GM21447 (cell line): Measurements from ENCODE around the gene HBS1L.

Experiments used
- ATAC-seq: cut with Tn5 transposase; IDR thresholded peaks from one replicate; pipeline ENCODE4 v1.9.1; 2021; ENCODE audit not compliant: unreplicated experiment

Gene HBS1L

GRCh38 chr6:135002229-135002844 lies 52.3 kb downstream of the HBS1L start:
- ATAC-seq = no peak

- ATAC-seq = no peak
Observed at GRCh38 chr6:134999107-134999506, 55.5 kb downstream of the HBS1L start.

- no peak for ATAC-seq
Observed at GRCh38 chr6:134997133-134997995, 57.3 kb downstream of the HBS1L start.

- ATAC-seq = no peak
Observed at GRCh38 chr6:134995536-134995935, 59.1 kb downstream of the HBS1L start.

GRCh38 chr6:134994431-134994830 lies 60.2 kb downstream of the HBS1L start:
- no peak for ATAC-seq

- no peak for ATAC-seq
Observed at GRCh38 chr6:134992155-134992554, 62.5 kb downstream of the HBS1L start.

GRCh38 chr6:134990262-134990661 lies 64.4 kb downstream of the HBS1L start:
- ATAC-seq = no peak

- ATAC-seq = no peak
Observed at GRCh38 chr6:134984821-134985220, 69.8 kb downstream of the HBS1L start.

GRCh38 chr6:134983823-134984222 lies 70.8 kb downstream of the HBS1L start:
- ATAC-seq = no peak

- no peak for ATAC-seq
Observed at GRCh38 chr6:134982161-134982560, 72.5 kb downstream of the HBS1L start.

GRCh38 chr6:134980846-134981245 lies 73.8 kb downstream of the HBS1L start:
- no peak for ATAC-seq

GRCh38 chr6:134979142-134979541 lies 75.5 kb downstream of the HBS1L start:
- peak; percentile 81 for ATAC-seq

- no peak for ATAC-seq
Observed at GRCh38 chr6:134974370-134974769, 80.3 kb downstream of the HBS1L start.

- ATAC-seq = no peak
Observed at GRCh38 chr6:134967711-134968110, 86.9 kb downstream of the HBS1L start.

GRCh38 chr6:134964451-134965203 lies 90.0 kb downstream of the HBS1L start:
- no peak for ATAC-seq

GRCh38 chr6:134962421-134962820 lies 92.2 kb downstream of the HBS1L start:
- ATAC-seq = no peak

- no peak for ATAC-seq
Observed at GRCh38 chr6:134961366-134961765, 93.3 kb downstream of the HBS1L start.

- no peak for ATAC-seq
Observed at GRCh38 chr6:134959603-134960002, 95.0 kb downstream of the HBS1L start.

- ATAC-seq = no peak
Observed at GRCh38 chr6:134956676-134957075, 97.9 kb downstream of the HBS1L start.

GRCh38 chr6:134956032-134956431 lies 98.6 kb downstream of the HBS1L start:
- no peak for ATAC-seq

GRCh38 chr6:134954272-134955000 lies 100.2 kb downstream of the HBS1L start:
- no peak for ATAC-seq
